Sigmoid colon (tissue), 4 donors: ENCODE measurements around the gene NUBP2.

ENCODE experiments used
- CTCF ChIP-seq, 4 experiments: fragments of 450-650 bp in 3 of 4; fragments of 200-600 bp in 1 of 4; IDR thresholded peaks; one replicate each; pipeline ENCODE4 v1.5.1; 2016 to 2019; ENCODE audit warnings: antibody characterized with exemption in 4 of 4, mild to moderate bottlenecking in 3 of 4, moderate library complexity in 2 of 4
- POLR2AphosphoS5 ChIP-seq, 4 donors: sonication (generic); formaldehyde crosslinking; IDR thresholded peaks; one replicate each; pipeline ENCODE4 v1.6.1; 2017; ENCODE audit warnings: antibody characterized with exemption in 4 of 4

- TF ChIP-seq CTCF (IDR thresholded peaks at IDR 0.05) (no peak), POLR2AphosphoS5 (IDR thresholded peaks at IDR 0.05) (no peak)
These were observed 3.5 kb upstream of the NUBP2 start for GRCh38 chr16:1779234-1779701.
